PC-9 (cell line): ENCODE results near the gene TMIGD2.

ENCODE experiments used
- CTCF ChIP-seq: fragments of 200-600 bp; sonication (generic); conservative IDR thresholded peaks from 2 replicates; pipeline ENCODE4 v1.6.1; 2017; ENCODE audit warnings: mixed run types, antibody characterized with exemption, mild to moderate bottlenecking, moderate library complexity
- EZH2 ChIP-seq: fragments of 200-600 bp; sonication (generic); IDR thresholded peaks from 2 replicates; pipeline ENCODE4 v1.8.0; 2017; ENCODE audit warnings: antibody characterized with exemption, low read depth

GRCh38 chr19:4267101-4267900, 34.9 kb downstream of the TMIGD2 start:
- TF ChIP-seq CTCF (peak; percentile 68), EZH2 (no peak)
